Measurements from ENCODE around the gene MSI2.

MSI2 gene

GRCh38 chr17:57338257-57338914 lies 82.1 kb downstream of the MSI2 start:
- no peak for DNase-seq (ENCODE audit: extremely low read depth in 1 of 2, low read depth in 1 of 2)

GRCh38 chr17:57340160-57340981 lies 84.0 kb downstream of the MSI2 start:
- no peak for DNase-seq (ENCODE audit: extremely low read depth in 1 of 2, low read depth in 1 of 2)

- no peak for DNase-seq (ENCODE audit: extremely low read depth in 1 of 2, low read depth in 1 of 2)
These were observed 85.6 kb downstream of the MSI2 start for GRCh38 chr17:57341611-57342540.

GRCh38 chr17:57342963-57343589 lies 86.8 kb downstream of the MSI2 start:
- DNase-seq (ENCODE audit: extremely low read depth in 1 of 2, low read depth in 1 of 2), result no peak

- DNase-seq (ENCODE audit: extremely low read depth in 1 of 2, low read depth in 1 of 2), result no peak
These were observed 87.4 kb downstream of the MSI2 start for GRCh38 chr17:57343717-57344116.

GRCh38 chr17:57344261-57344660 lies 87.9 kb downstream of the MSI2 start:
- DNase-seq (ENCODE audit: extremely low read depth in 1 of 2, low read depth in 1 of 2), result no peak

- DNase-seq (ENCODE audit: extremely low read depth in 1 of 2, low read depth in 1 of 2), result no peak
These were observed 93.4 kb downstream of the MSI2 start for GRCh38 chr17:57349541-57350247.

GRCh38 chr17:57350266-57350665 lies 93.9 kb downstream of the MSI2 start:
- no peak for DNase-seq (ENCODE audit: extremely low read depth in 1 of 2, low read depth in 1 of 2)

GRCh38 chr17:57352665-57353175 lies 96.4 kb downstream of the MSI2 start:
- DNase-seq (ENCODE audit: extremely low read depth in 1 of 2, low read depth in 1 of 2), result no peak

GRCh38 chr17:57354673-57355072 lies 98.3 kb downstream of the MSI2 start:
- no peak for DNase-seq (ENCODE audit: extremely low read depth in 1 of 2, low read depth in 1 of 2)

GRCh38 chr17:57355090-57355859 lies 99.0 kb downstream of the MSI2 start:
- no peak for DNase-seq (ENCODE audit: extremely low read depth in 1 of 2, low read depth in 1 of 2)

- no peak for DNase-seq (ENCODE audit: extremely low read depth in 1 of 2, low read depth in 1 of 2)
These were observed 99.9 kb downstream of the MSI2 start for GRCh38 chr17:57356153-57356718.

- no peak for DNase-seq (ENCODE audit: extremely low read depth in 1 of 2, low read depth in 1 of 2)
These were observed 100.5 kb downstream of the MSI2 start for GRCh38 chr17:57356719-57357391.

- no peak for DNase-seq (ENCODE audit: extremely low read depth in 1 of 2, low read depth in 1 of 2)
These were observed 101.1 kb downstream of the MSI2 start for GRCh38 chr17:57357392-57357784.

- DNase-seq (ENCODE audit: extremely low read depth in 1 of 2, low read depth in 1 of 2), result no peak
These were observed 101.6 kb downstream of the MSI2 start for GRCh38 chr17:57357830-57358430.

- DNase-seq (ENCODE audit: extremely low read depth in 1 of 2, low read depth in 1 of 2), result no peak
These were observed 103.9 kb downstream of the MSI2 start for GRCh38 chr17:57360266-57360665.

- DNase-seq (ENCODE audit: extremely low read depth in 1 of 2, low read depth in 1 of 2), result no peak
These were observed 106.7 kb downstream of the MSI2 start for GRCh38 chr17:57362797-57363556.
